PFSK-1 (cell line): ENCODE data around the gene MAJIN.

Source experiments
- FOXP2 ChIP-seq: optimal IDR thresholded peaks from 2 replicates; pipeline ENCODE3; 2011; ENCODE audit warnings: borderline replicate concordance, control low read depth, inconsistent platforms; ENCODE audit not compliant: insufficient read depth; ENCODE audit errors: extremely low read length, extremely low read depth
- POLR2AphosphoS5 ChIP-seq: IDR thresholded peaks from 2 replicates; pipeline ENCODE4 v1.6.1; 2012; ENCODE audit warnings: low read depth, mild to moderate bottlenecking, control low read depth, low read length, moderate library complexity
- REST ChIP-seq, 2 experiments: IDR thresholded peaks; 2 replicates each; pipeline versions ENCODE4 v1.6.1 to v1.8.0; 2011 to 2012; ENCODE audit warnings: low read depth in 2 of 2, low read length in 2 of 2, control low read depth in 1 of 2, inconsistent platforms in 1 of 2, mild to moderate bottlenecking in 1 of 2, moderate library complexity in 1 of 2; ENCODE audit not compliant: insufficient read depth in 1 of 2
- SIN3A ChIP-seq: IDR thresholded peaks from 2 replicates; pipeline ENCODE4 v1.6.1; 2012; ENCODE audit warnings: mild to moderate bottlenecking, low read length, moderate library complexity, borderline replicate concordance; ENCODE audit not compliant: insufficient read depth
- TAF1 ChIP-seq: IDR thresholded peaks from 2 replicates; pipeline ENCODE4 v1.6.1; 2012; ENCODE audit warnings: low read length, control low read depth, borderline replicate concordance; ENCODE audit not compliant: insufficient read depth

Gene MAJIN

GRCh38 chr11:64896448-64897022, 75.4 kb downstream of the MAJIN start:
- no peak for TF ChIP-seq POLR2AphosphoS5
- TF ChIP-seq FOXP2: no peak
- no peak for TF ChIP-seq TAF1
- TF ChIP-seq REST (IDR thresholded peaks at IDR 0.05; ENCODE audit: insufficient read depth in 1 of 2, low read depth in 2 of 2, low read length in 2 of 2): no peak
- TF ChIP-seq SIN3A: no peak

DNA sequence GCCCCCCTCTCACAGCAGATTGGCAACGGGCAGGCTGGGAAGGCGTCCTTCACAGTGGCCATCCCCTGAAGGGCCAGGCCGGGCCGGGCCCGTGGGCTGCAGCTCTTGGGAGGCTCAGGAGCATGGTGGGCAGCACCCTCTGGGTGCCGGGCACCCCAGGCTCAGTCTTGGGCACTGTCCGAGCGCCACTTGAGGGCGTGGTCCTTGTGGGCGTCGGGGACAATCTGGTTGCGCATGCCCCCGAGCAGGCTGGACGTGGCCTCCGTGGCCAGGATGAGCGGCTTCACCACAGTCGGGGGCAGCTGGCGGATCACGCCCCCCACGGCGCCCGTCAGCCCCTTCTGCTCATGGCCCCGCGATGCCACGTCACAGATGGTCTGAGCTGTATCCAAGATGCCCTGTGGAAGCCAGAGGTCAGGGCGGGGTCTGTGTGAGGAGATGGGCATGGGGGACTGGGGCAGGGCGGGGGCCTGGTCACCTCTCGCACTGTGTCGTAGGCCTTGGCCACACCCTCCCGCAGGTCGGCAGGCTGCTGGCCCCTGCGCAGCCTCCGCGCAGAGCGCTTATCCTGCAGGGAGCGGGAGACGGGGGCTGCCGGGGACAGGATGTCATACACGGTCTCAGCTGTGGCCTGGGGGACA, 77.0 kb downstream of the MAJIN start:
- TF ChIP-seq SIN3A: no peak
- no peak for TF ChIP-seq REST (IDR thresholded peaks at IDR 0.05; ENCODE audit: insufficient read depth in 1 of 2, low read depth in 2 of 2, low read length in 2 of 2)
- no peak for TF ChIP-seq FOXP2
- no peak for TF ChIP-seq POLR2AphosphoS5
- TF ChIP-seq TAF1: no peak

DNA sequence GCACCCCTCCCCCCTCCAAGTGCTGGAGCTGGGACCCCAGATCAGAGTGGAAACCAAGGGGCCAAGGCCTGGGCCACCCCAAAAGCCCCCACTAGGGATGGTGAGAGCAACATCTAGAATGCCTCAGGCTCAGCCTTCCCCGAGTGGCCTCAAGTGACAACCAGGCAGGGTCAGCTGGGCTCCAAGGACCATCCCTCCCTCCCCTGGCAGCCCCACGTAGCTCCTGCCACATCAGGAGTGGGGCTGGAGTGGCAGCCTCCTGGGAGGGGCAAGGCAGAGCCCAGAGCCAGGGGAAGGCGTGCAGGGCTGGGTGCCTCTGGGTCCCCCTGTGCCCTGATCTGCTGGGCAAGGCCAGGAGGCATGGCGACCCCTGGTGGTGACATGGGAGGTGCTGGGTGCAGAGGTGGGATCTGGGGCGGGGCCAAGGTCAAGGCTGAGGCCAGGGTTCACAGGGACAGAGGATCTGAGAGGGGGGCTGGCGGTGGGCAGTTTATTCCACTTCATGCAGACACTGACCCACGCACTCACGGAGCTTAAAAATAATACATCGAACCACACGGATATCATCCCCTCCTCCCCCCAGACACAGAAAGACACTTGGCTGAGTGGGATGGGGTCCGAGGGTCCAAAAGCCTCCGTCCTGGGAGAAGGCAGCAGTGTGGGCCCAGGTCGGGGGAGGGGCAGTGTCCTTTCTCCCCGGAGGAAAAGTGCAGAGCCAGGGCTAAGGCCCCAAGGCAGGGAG, 77.7 kb downstream of the MAJIN start:
- no peak for TF ChIP-seq SIN3A
- TF ChIP-seq POLR2AphosphoS5: 0 out of 2 replicates have a peak, but pooled peaks have one; percentile 16
- peak; percentile 59 for TF ChIP-seq FOXP2
- TF ChIP-seq TAF1: no peak
- TF ChIP-seq REST (IDR thresholded peaks at IDR 0.05; ENCODE audit: insufficient read depth in 1 of 2, low read depth in 2 of 2, low read length in 2 of 2): no peak

- TF ChIP-seq FOXP2: no peak
- no peak for TF ChIP-seq POLR2AphosphoS5
- TF ChIP-seq REST (IDR thresholded peaks at IDR 0.05; ENCODE audit: insufficient read depth in 1 of 2, low read depth in 2 of 2, low read length in 2 of 2): no peak
- TF ChIP-seq TAF1: no peak
- no peak for TF ChIP-seq SIN3A
These were observed 78.5 kb downstream of the MAJIN start for GRCh38 chr11:64893194-64894069.
